ENCODE data around the gene DISP2.

GRCh38 chr15:40380636-40381035, 22.6 kb downstream of the DISP2 start:
- TF ChIP-seq CTCF (IDR thresholded peaks at IDR 0.05; ENCODE audit: insufficient read depth, low read depth, low read length): no peak
- no peak for TF ChIP-seq EZH2 (IDR thresholded peaks at IDR 0.05; ENCODE audit: insufficient read depth, low read length)
